ENCODE data around the gene ADAMTS14.

Gene ADAMTS14

DNA sequence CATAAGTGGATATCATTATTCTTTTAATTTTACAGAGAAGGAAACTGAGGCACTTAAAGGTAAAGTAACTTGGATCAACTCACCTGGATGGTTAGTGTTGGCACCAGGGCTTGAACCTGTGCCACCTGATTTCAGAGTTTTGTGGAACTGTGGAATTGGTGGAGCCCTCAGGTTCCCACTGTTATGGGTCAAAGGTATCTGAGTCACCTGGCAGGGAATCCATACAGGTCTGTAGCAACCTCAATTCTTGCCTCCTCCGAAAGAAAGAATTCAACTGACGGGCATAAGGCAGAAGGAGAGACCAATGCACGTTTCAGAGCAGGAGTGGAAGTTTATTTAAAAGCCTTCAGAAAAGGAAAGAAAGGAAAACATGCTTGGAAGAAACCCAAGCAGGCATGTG, 25.2 kb upstream of the ADAMTS14 start:
- no peak for DNase-seq (ENCODE audit: low spot score)
- TF ChIP-seq CTCF (IDR thresholded peaks at IDR 0.05; ENCODE audit: extremely low read depth, missing control alignments) = no peak

- TF ChIP-seq CTCF (IDR thresholded peaks at IDR 0.05; ENCODE audit: extremely low read depth, missing control alignments) = no peak
- no peak for DNase-seq (ENCODE audit: low spot score)
These were observed 23.9 kb upstream of the ADAMTS14 start for GRCh38 chr10:70648427-70648826.

GRCh38 chr10:70649526-70649925, 22.8 kb upstream of the ADAMTS14 start:
- TF ChIP-seq CTCF (IDR thresholded peaks at IDR 0.05; ENCODE audit: extremely low read depth, missing control alignments) = no peak
- DNase-seq (ENCODE audit: low spot score) = no peak

- TF ChIP-seq CTCF (IDR thresholded peaks at IDR 0.05; ENCODE audit: extremely low read depth, missing control alignments) = no peak
- DNase-seq (ENCODE audit: low spot score) = no peak
These were observed 22.2 kb upstream of the ADAMTS14 start for GRCh38 chr10:70650104-70650503.

DNA sequence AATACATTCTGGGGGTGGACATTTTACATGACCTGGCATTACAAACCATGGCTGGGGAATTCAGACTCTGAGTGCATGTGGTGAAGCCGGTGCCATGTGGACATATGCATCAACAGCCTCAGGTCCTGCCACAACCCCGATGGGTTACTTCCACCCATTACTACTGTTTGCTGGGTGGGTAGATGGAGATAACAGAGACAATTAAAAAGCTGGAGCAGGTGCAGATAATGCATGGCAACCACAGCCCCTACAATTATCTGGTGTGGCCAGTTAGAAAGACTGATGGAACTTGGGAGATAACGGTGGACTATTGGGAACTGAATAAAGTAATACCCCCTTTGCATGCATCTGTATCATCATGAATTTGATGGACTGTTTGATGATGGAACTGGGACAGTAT, 21.6 kb upstream of the ADAMTS14 start:
- no peak for DNase-seq (ENCODE audit: low spot score)
- no peak for TF ChIP-seq CTCF (IDR thresholded peaks at IDR 0.05; ENCODE audit: extremely low read depth, missing control alignments)

DNA sequence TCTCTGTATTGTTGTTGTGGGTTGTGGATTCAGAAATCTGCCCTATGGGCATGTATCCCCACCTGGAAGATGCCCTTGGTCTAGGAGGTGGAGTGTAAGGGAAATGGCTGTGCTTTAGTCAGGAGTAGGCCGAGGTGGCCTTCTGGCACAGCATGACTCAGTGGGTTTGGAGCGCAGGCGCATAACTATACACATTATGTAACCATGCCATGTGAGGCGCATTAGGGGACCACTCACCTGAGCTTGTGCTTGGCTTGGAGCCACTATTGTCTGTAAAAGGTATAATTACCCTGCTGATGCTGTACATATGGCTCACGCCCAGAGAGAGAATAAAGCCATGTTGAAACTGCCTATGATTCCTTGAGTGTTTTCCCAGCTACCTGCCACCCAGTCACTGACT, 20.6 kb upstream of the ADAMTS14 start:
- no peak for DNase-seq (ENCODE audit: low spot score)
- no peak for TF ChIP-seq CTCF (IDR thresholded peaks at IDR 0.05; ENCODE audit: extremely low read depth, missing control alignments)

- no peak for DNase-seq (ENCODE audit: low spot score)
- no peak for TF ChIP-seq CTCF (IDR thresholded peaks at IDR 0.05; ENCODE audit: extremely low read depth, missing control alignments)
These were observed 19.3 kb upstream of the ADAMTS14 start for GRCh38 chr10:70652761-70653657.
